ENCODE data around the gene GCNA. TPM values are rescaled to one million over a fixed set of nuclear protein-coding genes. Genes with fewer than 3 reads are reported as not detected.
"Not testable (repeated sequence)": the region's sequence is repeated elsewhere in the genome, so short reads cannot be mapped to it uniquely, and the experiment has no call there.

The GCNA gene
- total RNA-seq, 2 experiments from 2014 or later, result 3.2 to 3.4 TPM

DNA sequence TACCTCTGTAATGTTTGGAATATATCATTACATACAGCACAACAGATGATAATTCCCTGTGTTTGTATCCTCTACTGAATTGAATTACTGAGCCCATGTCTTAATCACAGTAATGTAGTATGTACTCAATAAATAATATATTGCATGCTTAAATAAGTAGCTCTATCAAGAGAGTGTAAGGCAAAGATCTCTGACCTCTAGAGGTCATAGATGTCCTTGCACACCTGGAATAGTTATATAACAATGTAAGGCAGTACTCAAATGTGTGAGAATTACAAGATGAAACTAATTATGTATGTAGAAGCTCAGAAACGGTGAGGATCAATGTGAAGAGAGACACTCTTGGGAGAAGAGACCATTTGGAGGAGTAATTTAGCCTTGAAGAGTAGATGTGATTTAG is 14.3 kb upstream of the GCNA start:
- Mint-ChIP-seq H3K9me3 (no peaks in the 10 kb centered on the region), H3K27ac (no peak overlapping the region), H3K27me3 (no peaks in the 10 kb centered on the region), H3K4me1 (ENCODE audit: low read depth) (peaks cover 5% of the 10 kb centered on the region), H3K36me3 (peaks cover 57% of the 10 kb centered on the region), H3K4me3 (no peak overlapping the region)
- intact Hi-C loops (cut with micrococcal nuclease), result no loop called here
- no peak for DNase-seq
- CTCF ChIA-PET, result interaction anchor here (0.8 to 1.7 kb wide), 2 partner anchors 9 to 12 kb away, joined by 3 to 6 read pairs; no protein-coding TSS in a partner anchor
- POLR2A ChIA-PET, result no interaction called here

DNA sequence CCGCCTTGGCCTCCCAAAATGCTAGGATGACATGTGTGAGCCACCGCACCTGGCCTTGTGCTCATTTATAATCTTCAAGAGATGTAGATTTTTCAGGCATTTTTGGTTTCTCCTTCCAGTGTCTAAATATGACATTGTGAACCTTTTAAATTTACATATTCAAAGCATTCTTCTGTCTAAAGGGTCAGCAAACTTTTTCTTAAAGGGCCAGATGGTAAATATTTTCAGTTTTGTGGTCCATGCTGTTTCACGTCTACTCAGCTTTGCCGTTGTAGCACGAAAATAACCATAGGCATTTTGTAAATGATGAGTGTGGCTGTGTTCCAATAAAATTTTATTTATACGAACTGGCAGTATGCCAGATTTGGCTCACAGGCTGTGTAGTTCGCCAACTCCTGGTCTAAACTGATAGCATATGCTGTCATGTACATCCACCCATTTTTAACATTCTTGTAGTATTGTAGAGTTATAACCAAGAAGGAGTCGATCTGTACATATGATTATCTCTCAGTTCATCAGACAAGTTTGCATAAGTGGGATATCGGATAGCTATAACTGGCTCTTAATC is 12.7 kb upstream of the GCNA start:
- Mint-ChIP-seq H3K27me3 (no peaks in the 10 kb centered on the region), H3K4me3 (no peak overlapping the region), H3K36me3 (peaks cover 53% of the 10 kb centered on the region), H3K4me1 (ENCODE audit: low read depth) (peaks cover 5% of the 10 kb centered on the region), H3K9me3 (no peaks in the 10 kb centered on the region), H3K27ac (no peak overlapping the region)
- CTCF ChIA-PET, result no interaction called here
- intact Hi-C loops (cut with micrococcal nuclease), result no loop called here
- no peak for DNase-seq
- POLR2A ChIA-PET, result no interaction called here

DNA sequence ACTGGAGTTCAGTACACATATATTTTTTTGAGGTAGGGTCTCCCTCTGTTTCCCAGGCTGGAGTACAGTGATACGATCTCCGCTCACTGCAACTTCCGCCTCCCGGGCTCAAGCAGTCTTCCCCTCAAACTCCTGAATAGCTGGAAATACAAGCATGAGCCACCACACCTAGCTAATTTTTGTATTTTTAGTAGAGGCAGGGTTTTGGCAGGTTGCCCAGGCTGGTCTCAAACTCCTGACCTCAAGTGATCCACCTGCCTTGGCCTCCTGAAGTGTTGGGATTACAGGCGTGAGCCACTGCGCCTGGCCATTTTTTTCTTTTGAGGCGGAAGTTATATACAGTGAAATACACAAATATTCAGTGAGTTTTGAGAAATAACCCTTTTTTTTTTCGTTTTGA is 6.8 kb upstream of the GCNA start:
- POLR2A ChIA-PET; H3K27me3 Mint-ChIP-seq; H3K4me1 Mint-ChIP-seq (ENCODE audit: low read depth); DNase-seq; H3K27ac Mint-ChIP-seq; CTCF ChIA-PET; H3K4me3 Mint-ChIP-seq; H3K9me3 Mint-ChIP-seq: not testable (repeated sequence)
- intact Hi-C loops (cut with micrococcal nuclease), result loop anchor here (5.0 kb wide), 1 partner anchor 36 kb away; no protein-coding TSS in a partner anchor
- H3K36me3 Mint-ChIP-seq, result peaks cover 34% of the 10 kb centered on the region

DNA sequence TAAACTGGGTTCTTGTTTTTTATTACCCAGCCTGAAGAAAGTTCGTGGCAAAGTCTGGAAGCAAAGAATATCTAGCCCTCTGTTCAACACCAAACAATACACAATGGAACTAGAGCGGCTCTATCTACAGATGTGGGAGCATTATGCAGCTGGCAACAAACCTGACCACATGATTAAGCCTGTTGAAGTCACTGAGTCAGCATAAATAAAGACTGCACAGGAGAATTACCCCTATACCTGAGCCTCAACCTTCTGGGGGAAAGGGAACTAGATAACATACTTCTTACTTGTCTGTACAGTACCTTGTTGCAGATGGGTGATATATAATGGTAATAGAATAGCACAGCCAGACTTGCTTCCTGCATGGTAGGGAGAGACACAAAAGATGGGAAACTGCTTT is 4.6 kb upstream of the GCNA start:
- H3K9me3 Mint-ChIP-seq, result no peaks in the 10 kb centered on the region
- H3K4me3 Mint-ChIP-seq, result no peak overlapping the region
- H3K36me3 Mint-ChIP-seq, result peaks cover 32% of the 10 kb centered on the region
- no peaks in the 10 kb centered on the region for H3K27me3 Mint-ChIP-seq
- DNase-seq, result no peak
- intact Hi-C loops (cut with micrococcal nuclease), result loop anchor here (5.0 kb wide), 1 partner anchor 34 kb away; no protein-coding TSS in a partner anchor
- ChIA-PET POLR2A (no interaction called here), CTCF (interaction anchor here (1.0 kb wide), 1 partner anchor 79 kb away, joined by 3 read pairs; no protein-coding TSS in a partner anchor)
- H3K4me1 Mint-ChIP-seq (ENCODE audit: low read depth), result no peaks in the 10 kb centered on the region
- peak overlapping the region; percentile 1 for H3K27ac Mint-ChIP-seq

DNA sequence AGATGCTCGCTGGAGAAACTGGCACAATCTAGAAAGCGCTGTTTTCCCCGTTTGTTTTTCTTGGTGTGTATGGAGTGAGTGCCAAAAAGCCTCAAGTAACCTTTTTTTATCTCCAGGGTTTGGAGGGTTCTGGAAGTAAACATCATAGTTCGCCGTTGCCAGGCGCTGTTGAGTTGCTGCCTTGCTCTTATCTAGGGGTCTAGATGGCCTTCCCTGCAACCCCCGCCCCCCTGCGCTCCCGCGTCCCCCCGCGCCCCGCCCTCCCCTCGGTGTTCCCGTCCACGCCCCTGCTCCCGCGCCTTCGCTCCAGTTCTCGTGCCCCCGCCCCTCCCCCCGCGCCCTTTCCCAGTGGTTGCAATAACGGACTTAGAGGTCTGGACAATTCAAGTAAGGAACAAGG is 555 bp upstream of the GCNA start:
- no peaks in the 10 kb centered on the region for H3K9me3 Mint-ChIP-seq
- POLR2A ChIA-PET, result no interaction called here
- H3K27ac Mint-ChIP-seq, result no peak overlapping the region
- intact Hi-C loops (cut with micrococcal nuclease), result no loop called here
- peaks cover 29% of the 10 kb centered on the region for H3K36me3 Mint-ChIP-seq
- H3K27me3 Mint-ChIP-seq, result no peaks in the 10 kb centered on the region
- no peak overlapping the region for H3K4me3 Mint-ChIP-seq
- CTCF ChIA-PET, result no interaction called here
- DNase-seq, result no peak
- H3K4me1 Mint-ChIP-seq (ENCODE audit: low read depth), result no peaks in the 10 kb centered on the region

DNA sequence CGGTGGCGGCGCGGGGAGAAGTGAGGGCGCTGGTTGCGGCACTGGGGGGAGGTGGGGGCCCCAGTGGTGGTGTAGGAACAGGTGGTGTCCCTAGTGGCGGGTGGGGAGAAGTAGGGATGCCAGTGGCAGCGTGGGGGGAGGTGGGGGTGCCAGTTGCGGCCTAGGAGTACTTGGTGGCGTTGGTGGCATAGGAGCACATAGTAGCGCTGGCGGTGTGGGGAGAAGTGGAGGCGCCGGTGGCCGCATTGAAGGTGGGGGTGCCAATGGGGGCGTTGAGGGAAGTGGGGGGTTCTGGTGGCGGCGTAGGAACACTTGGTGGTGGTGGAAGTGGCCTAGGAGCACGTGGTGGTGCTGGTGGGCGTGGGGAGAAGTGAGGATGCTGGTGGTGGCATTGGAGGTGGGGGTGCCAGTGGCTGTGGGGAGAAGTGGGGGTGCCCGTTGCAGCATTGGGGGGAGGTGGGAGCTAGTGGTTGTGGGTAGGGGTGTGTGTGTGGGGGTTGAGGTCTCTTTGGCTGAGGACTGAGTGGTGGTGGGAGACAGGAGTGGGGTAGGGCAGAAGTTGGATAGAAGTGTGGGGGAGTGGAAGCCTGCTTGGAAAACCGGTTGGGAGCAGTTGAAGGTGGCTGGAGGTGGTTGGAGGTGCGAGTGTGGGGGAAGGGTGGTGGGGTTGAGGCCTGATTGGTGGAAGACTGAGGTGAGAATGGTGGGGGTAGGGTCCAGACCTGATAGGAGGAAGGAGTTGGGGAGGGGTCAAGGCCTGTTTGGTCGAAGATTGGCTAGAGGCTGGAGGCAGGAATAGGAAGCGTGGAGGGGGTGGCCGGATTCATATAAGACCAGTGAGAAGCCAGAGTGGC is 1.1 kb downstream of the GCNA start:
- intact Hi-C loops (cut with micrococcal nuclease), result no loop called here
- no peaks in the 10 kb centered on the region for H3K4me1 Mint-ChIP-seq (ENCODE audit: low read depth)
- ChIA-PET CTCF (no interaction called here), POLR2A (no interaction called here)
- H3K27ac Mint-ChIP-seq, result no peak overlapping the region
- no peak for DNase-seq
- no peaks in the 10 kb centered on the region for H3K27me3 Mint-ChIP-seq
- peaks cover 18% of the 10 kb centered on the region for H3K36me3 Mint-ChIP-seq
- no peak overlapping the region for H3K4me3 Mint-ChIP-seq
- no peaks in the 10 kb centered on the region for H3K9me3 Mint-ChIP-seq

DNA sequence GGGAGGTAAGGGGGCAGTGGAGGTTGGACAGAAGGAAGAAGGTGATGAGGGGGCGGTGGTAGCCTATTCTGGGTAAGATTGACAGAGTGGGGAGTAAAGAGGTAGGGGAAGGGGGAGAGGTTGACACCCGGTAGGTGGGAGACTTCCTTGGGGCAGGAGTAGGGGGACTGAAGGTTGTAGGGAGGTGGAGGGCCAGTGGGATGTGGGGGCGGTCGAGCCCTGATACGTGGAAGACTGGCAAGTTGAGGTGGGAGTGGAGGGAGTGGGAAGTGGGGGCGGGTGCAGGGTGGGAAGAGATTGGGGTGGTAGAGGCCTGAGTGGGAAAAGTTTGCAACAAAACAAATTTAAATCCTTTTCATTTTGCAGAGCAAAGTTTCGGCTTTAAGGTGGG is 1.7 kb downstream of the GCNA start:
- H3K27ac Mint-ChIP-seq, result no peak overlapping the region
- peaks cover 18% of the 10 kb centered on the region for H3K36me3 Mint-ChIP-seq
- no peaks in the 10 kb centered on the region for H3K27me3 Mint-ChIP-seq
- H3K9me3 Mint-ChIP-seq, result no peaks in the 10 kb centered on the region
- CTCF ChIA-PET, result no interaction called here
- H3K4me1 Mint-ChIP-seq (ENCODE audit: low read depth), result no peaks in the 10 kb centered on the region
- POLR2A ChIA-PET, result no interaction called here
- no peak overlapping the region for H3K4me3 Mint-ChIP-seq
- no peak for DNase-seq
- intact Hi-C loops (cut with micrococcal nuclease), result no loop called here

DNA sequence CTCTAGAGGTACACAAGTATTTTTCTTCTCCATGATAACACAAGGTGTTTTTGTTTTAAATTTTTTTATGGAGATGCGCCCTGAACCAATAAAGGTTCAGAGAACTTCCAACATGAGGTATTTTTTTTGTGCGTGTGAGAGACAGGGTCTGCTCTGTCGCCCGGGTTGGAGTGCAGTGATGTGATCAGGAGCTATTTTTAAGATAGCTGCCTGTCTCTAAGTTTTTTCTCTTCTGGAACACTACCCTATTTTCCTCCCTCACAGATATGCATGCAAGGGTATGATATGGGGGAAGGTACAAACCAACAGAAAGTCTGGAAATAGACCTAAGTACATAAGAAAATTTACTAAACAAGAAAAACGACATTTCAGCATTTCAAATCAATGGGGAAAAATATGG is 3.0 kb downstream of the GCNA start:
- Mint-ChIP-seq H3K4me1 (ENCODE audit: low read depth) (no peaks in the 10 kb centered on the region), H3K27ac (no peak overlapping the region), H3K4me3 (no peak overlapping the region), H3K27me3 (no peaks in the 10 kb centered on the region), H3K36me3 (peaks cover 15% of the 10 kb centered on the region), H3K9me3 (no peaks in the 10 kb centered on the region)
- DNase-seq, result no peak
- CTCF ChIA-PET, result no interaction called here
- intact Hi-C loops (cut with micrococcal nuclease), result no loop called here
- POLR2A ChIA-PET, result no interaction called here

DNA sequence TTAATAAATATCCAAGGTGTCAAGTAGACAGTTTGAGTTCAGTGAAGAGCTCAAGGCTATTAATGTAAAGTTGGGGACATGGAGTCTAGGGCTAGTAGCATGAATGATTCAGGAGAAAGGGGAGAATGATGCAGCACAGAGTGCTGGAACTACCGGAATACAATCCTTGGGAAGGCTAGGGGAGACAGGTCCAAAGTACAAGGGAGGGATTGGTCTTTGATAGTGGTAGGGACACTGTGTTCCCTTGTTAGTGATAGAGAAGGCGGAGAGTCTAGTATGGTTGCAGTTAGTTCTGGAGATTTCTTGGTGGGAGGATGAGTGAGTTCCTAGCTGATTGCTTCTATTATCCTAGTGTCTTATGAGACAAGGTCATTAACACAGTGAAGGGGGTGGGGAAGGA is 8.7 kb downstream of the GCNA start:
- ChIA-PET POLR2A (no interaction called here), CTCF (interaction anchor here (0.6 kb wide), 1 partner anchor 17 kb away, joined by 3 read pairs; no protein-coding TSS in a partner anchor)
- no peak overlapping the region for H3K4me3 Mint-ChIP-seq
- H3K36me3 Mint-ChIP-seq, result peaks cover 2% of the 10 kb centered on the region
- intact Hi-C loops (cut with micrococcal nuclease), result no loop called here
- no peaks in the 10 kb centered on the region for H3K27me3 Mint-ChIP-seq
- no peaks in the 10 kb centered on the region for H3K9me3 Mint-ChIP-seq
- no peaks in the 10 kb centered on the region for H3K4me1 Mint-ChIP-seq (ENCODE audit: low read depth)
- no peak for DNase-seq
- H3K27ac Mint-ChIP-seq, result peak overlapping the region; percentile 15

DNA sequence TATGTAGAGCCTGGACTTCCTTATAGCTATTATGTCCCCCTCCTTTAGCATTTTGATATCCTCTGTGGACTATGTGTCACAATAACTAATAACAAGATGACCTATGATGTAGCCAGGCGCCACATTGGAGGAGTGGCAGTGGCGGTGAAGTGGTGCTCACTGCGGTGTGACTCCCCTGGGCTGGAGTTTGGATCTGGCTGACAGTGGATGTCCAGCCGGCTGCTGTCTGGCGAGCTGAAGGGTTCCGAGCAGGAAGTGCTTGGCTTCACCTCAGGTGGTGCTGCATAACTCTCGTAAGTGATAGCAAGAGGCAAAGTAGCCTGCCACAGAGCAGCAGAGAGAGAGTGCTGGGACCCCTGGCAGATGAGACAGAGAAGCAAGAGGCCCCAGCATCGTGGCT is 15.0 kb downstream of the GCNA start:
- H3K27ac Mint-ChIP-seq; DNase-seq; CTCF ChIA-PET; H3K4me3 Mint-ChIP-seq; H3K27me3 Mint-ChIP-seq; H3K9me3 Mint-ChIP-seq; H3K36me3 Mint-ChIP-seq; POLR2A ChIA-PET; intact Hi-C loops (cut with micrococcal nuclease); H3K4me1 Mint-ChIP-seq (ENCODE audit: low read depth): not testable (repeated sequence)

DNA sequence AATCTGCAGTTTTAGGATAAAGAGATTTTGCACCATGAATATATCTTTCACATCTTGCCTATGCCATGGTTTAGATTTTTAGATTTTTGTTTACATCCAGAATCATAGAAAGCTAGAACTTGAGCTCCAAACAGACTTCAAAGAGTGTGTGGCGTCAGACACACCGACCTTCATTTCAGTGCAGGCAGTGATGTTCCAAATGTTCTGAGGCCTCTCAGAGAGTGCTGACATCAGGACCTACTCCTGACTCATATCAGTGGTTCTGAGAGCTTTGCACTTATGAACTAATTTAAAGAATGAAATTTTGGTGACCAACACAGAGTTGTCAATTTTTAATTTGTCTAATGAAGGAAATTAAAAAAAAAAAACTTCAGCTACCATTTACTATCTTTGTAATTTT is 21.7 kb downstream of the GCNA start:
- Mint-ChIP-seq H3K27me3 (no peaks in the 10 kb centered on the region), H3K27ac (peak overlapping the region; percentile 70), H3K36me3 (peaks cover 46% of the 10 kb centered on the region), H3K4me3 (no peak overlapping the region), H3K4me1 (ENCODE audit: low read depth) (peaks cover 26% of the 10 kb centered on the region), H3K9me3 (peaks cover 6% of the 10 kb centered on the region)
- POLR2A ChIA-PET, result no interaction called here
- intact Hi-C loops (cut with micrococcal nuclease), result no loop called here
- CTCF ChIA-PET, result interaction anchor here (1.1 to 1.9 kb wide), 3 partner anchors 17 to 55 kb away, joined by 4 to 6 read pairs (median 6); no protein-coding TSS in a partner anchor
- DNase-seq, result no peak

DNA sequence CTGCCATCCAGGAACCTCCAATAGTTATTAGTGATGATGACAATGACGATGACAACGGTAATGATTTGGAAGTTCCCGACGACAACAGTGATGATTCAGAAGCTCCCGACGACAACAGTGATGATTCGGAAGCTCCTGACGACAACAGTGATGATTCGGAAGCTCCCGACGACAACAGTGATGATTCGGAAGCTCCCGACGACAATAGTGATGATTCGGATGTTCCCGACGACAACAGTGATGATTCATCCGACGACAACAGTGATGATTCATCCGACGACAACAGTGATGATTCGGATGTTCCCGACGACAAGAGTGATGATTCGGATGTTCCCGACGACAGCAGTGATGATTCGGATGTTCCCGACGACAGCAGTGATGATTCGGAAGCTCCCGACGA is 25.4 kb downstream of the GCNA start:
- peaks cover 49% of the 10 kb centered on the region for H3K4me1 Mint-ChIP-seq (ENCODE audit: low read depth)
- intact Hi-C loops (cut with micrococcal nuclease), result no loop called here
- CTCF ChIA-PET, result interaction anchor here (0.7 to 1.0 kb wide), 2 partner anchors 17 to 49 kb away, joined by 3 read pairs; no protein-coding TSS in a partner anchor
- H3K27me3 Mint-ChIP-seq, result no peaks in the 10 kb centered on the region
- peak overlapping the region; percentile 43 for H3K4me3 Mint-ChIP-seq
- peak; percentile 35 for DNase-seq
- H3K27ac Mint-ChIP-seq, result peak overlapping the region; percentile 84
- POLR2A ChIA-PET, result interaction anchor here (1.2 to 2.1 kb wide), 2 partner anchors 14 to 19 kb away, joined by 4 to 6 read pairs; partner anchors contain the start of gene CXCR3
- peaks cover 6% of the 10 kb centered on the region for H3K9me3 Mint-ChIP-seq
- H3K36me3 Mint-ChIP-seq, result peaks cover 59% of the 10 kb centered on the region
